ENCODE results near the gene INPP5A.
"Not testable (repeated sequence)": the region's sequence is repeated elsewhere in the genome, so short reads cannot be mapped to it uniquely, and the experiment has no call there.

Gene INPP5A

DNA sequence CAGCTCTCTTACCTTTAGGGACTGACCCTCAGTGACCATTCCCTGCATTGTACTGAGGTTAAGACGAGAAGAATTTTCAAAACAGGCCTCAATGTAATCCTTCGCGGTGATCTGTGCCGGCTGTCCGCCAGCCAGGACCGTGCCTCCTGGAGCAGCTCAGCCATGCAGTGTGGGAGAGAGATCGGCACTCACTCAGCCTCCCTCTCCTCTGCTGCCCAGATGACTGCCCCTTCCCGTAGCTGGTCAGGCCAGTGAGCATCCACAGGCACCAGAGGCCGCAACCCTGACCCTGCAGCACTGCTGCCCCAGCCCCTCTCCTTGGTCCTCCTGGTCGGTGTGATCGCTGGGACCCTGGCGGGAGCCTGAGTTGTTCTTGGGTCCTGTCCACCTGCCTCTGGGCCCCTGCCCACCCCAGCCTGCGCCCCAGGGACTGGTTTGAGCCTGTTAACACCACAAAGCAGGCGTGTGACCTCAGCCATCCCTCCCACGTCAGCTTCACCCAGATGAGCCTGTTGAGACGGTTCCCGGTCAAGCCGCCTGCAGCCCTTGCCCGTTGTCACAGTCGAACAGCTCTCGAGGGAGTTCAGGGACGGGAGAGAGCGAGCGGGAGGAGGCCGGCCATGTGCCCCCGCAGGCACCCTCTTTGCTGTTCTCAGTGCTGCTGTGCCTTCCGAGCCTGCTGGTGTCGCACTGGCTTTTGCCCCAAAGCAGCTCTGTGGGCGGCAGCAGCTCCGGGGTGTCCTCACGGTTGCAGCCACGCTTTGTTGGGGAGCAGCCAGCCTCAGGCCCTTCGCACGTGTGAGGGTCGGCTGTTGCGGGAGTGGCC, 211.2 kb downstream of the INPP5A start:
- DNase-seq: no peak

DNA sequence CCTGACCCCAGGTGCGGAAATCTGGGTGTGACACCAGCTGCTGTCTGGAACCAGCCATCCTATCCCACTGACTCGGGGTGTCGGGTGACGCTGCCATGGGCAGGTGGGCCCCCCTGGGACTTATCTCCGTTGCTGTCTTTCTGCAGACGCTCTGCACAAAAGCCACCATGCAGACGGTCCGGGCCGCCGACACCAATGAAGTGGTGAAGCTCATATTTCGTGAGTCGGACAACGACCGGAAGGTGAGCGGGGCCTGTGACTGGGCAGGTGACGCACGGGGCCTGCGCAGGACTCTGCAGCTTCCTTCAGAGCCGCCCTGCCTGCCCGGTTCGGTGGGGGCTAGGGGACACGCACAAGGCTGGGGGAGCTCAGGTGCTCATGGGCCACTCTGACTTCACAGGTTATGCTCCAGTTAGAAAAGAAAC, 211.8 kb downstream of the INPP5A start:
- DNase-seq: no peak

DNA sequence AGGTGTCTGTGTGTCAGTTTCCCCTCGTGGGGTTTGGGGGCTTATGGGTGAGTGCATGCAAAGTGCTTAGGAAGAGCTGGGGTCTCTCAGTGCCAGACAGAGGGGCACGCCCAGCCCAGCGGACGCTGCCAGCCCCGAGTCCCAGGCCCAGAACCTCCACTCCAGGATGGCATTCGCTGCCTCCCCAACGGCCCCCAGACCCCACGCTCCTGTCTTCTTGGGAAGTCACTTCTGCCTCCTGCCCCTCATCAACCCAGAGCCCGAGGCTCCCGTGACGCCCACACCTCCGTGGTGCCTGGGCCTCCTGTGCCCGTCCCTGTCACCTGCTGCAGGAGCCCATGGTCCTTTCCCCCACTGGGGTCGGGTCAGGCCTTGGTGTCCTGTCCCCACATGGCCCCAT, 213.3 kb downstream of the INPP5A start:
- no peak for DNase-seq

DNA sequence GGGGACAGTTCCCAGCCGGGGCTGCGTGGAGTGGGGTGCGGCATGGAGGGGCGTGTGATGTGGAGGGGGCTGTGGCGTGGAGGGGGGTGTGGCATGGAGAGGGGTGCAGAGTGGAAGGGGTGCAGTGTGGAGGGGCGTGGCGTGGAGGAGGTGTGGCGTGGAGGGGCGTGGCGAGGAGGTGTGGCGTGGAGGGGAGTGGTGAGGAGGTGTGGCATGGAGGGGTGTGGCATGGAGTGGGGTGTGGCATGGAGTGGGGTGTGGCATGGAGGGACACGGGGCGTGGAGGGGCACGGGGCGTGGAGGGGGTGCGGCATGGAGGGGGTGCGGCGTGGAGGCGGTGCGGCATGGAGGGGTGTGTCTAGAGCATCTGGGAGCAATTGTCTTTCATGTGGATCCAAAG, 214.8 kb downstream of the INPP5A start:
- DNase-seq: no peak

DNA sequence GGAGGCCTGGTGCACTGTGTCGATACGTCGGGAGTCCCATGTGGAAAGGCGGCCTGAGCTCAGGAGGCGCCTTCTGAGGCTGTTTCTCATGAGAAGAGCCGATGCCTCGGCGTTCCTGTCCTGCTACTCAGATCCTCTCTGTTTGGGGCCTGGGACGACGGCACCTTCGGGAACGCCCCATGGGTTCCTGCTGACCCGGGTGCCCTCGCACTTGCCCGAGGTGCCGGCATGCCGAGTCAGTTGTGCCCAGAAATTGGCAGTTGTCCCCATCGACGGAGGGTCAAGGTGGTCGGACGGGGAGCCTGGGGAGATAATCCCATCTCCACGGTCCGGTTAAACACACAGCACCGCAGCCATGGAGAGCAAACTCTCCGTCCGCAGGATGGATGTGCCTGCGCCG, 215.4 kb downstream of the INPP5A start:
- no peak for DNase-seq

DNA sequence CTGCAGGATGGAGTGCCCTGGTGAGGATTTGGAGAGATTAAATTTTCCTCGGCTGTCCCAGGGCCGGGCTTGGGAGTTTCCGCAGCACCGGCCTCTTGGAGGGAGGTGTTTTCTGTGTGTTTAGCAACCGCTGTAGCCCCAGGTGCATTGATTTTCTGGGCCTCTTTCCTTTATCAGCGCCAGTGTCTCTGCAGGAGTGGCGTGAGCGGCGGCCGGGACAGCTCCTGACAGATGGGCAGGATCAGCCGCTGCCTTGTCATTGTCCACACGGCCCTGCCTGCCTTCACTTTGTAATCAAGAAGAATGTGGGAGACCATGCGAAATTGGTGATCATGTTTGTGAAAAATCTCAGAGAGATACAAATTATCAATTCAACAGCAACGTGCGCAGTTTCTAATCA, 216.0 kb downstream of the INPP5A start:
- no peak for DNase-seq

DNA sequence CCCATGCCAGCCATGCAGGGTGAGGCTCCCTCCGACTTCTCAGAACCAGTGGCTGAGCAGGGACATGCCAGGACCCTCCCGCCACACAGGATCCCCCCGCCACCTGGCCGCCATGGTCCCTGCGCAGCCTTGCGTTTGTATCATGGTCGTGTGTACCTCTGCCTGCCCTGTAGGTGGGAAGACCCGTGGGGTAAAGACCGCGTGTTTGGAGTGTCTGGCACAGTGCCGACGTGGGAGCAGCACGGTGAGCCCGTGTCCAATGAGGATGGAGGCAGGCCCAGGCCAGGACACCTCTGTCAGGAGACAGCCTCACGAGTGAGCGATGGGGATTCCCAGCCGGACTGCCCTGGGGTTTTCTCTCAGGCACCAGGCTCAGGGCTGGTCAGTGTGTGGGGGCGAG, 216.5 kb downstream of the INPP5A start:
- no peak for DNase-seq

DNA sequence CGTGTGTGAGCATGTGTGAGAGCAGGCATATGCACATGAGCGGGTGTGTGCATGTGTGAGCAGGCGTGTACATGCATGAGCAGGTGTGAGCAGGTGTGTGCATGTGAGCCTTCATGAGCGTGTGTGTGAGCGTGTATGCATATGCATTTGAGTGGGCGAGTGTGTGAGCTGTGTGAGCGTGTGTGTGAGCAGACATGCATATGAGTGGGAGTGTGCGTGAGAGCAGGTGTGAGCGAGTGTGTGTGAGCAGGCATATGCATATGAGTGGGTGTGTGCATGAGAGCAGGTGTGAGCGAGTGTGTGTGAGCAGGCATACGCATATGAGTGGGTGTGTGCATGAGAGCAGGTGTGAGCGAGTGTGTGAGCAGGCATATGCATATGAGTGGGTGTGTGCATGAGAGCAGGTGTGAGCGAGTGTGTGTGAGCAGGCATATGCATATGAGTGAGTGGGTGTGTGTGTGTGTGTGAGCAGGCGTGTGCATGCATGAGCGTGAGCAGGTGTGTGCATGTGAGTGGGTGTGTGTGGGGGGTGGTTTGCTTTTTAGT, 217.7 kb downstream of the INPP5A start:
- no peak for DNase-seq

DNA sequence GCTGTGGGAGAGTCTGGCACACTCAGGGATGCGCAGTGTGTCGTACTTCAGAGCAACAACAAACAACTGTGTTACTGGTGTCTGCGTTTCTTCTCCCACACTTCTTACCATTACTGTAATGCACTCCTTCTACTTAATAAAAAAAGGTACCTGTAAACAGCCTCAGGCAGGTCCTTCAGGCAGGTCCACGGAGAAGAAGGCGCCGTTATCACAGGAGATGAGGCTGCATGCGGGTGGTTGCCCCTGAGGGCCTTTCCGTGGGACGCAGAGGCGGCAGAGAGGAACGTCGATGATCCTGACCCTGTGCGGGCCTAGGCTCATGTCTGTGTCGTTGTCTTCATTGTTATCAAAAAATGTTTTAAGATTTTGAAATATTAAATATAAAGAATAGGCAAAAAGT, 219.0 kb downstream of the INPP5A start:
- no peak for DNase-seq

DNA sequence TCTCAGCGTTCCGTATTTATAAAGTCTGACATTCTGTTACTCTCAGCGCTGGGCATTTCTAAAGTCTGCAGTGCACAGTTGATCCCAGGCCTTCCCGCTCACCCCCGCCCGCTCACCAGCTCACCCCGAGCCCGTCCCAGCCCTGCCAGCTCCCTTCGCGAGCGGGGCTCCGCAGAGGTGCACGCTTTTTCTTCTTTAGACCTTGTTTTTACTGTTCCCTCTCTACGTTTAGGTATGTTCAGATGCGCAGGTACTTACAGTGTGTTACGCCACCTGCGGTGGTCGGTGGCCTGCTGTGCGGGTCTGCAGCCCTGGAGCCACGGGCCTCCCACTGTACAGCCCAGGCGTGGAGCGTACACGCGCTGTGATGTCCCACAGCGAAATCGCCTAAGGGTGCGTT, 219.6 kb downstream of the INPP5A start:
- DNase-seq: no peak

DNA sequence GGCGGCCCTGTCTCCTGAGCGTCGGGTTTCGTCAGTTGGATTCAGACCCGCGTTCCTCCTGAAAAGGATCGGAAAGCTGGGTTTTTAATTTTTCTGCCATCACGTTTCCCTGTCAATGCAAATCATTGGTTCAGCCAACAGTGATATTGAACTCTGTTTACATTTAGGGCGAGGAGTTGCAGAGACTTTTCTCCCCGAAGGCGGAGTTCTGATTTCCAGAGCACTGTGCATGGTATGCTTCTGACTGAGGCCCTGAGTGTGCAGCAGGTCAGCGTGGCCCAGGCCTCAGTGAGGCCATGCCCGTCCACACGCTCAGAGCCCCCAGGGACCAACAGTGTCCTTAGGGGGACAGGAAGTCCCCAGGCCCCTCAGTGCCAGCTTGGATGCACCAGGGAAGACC, 221.3 kb downstream of the INPP5A start:
- DNase-seq: no peak

DNA sequence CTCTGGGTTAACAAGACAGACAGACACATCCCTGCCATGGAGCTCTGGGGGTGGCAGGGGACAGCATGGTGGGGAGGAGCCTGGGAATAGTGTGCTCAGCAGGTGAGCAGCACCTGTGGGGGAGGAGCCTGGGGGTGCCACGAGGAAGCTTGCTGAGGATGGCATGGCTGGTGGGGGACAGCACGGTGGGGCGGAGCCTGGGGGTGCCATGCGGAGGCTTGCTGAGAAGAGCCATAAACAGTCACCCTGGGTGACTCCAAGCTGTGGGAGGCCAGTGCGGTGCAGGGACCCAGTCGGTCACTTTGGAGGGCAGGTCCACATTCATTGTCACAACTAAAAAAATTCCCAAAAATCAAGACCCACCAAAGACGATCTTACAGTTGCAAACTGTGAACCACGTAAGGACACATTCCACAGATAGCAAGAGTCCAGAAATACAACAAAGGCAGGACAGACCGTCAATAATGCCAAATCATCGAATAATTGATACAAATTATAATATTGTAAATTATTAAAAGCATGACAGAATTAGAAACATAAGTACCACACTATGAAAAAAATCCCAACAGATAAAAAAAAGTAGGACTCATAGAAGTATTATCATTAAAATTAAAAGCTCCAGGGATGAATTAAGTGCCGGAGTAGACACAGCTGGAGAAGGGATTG, 223.9 kb downstream of the INPP5A start:
- DNase-seq: no peak

DNA sequence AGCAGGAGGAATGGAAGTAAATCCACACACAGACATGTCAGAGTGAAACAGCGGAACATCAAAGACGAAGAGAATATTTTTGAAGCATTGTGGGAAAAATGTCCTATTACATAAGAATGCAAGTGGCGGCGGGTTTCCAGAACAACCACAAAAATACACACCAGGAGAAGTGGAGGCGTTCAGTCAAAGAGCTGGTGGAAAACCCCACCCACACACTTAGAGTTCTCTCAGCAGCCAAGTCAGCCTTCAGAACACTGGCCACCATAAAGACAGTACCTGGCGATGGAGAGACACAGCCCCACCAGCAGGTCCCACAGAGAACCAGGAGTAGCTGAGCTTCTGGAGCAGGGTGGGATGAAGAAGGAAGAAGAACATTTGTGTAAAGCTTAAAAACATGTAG, 224.7 kb downstream of the INPP5A start:
- no peak for DNase-seq

DNA sequence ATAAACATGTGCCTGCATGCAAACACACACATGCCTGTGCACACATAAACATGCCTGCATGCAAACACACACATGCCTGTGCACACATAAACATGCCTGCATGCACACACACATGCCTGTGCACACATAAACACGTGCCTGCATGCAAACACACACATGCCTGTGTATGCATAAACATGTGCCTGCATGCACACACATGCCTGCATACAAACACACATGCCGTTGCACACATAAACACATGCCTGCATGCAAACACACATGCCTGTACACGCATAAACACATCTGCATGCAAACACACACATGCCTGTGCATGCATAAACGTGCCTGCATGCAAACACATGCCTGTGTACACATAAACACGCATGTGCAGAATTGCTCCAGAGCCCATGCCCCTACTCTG, 226.0 kb downstream of the INPP5A start:
- DNase-seq: no peak

DNA sequence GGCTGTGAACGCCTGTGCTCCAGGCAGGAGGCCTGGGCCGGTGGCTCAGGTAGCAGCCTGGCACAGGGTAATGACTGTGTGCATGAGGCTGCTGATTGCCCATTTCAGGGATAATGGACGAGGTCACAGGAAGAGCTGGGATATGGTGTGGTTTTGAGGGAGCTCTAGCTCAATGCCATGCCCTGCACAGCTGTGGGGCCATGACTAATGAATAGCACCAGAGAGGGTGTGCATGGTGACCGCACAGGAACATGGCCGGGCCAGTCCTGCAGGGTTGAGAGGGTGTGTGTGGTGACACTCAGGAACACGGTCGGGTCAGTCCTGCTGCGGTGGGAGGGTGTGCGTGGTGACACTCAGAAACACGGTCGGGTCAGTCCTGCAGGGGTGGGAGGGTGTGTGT, 226.5 kb downstream of the INPP5A start:
- no peak for DNase-seq

DNA sequence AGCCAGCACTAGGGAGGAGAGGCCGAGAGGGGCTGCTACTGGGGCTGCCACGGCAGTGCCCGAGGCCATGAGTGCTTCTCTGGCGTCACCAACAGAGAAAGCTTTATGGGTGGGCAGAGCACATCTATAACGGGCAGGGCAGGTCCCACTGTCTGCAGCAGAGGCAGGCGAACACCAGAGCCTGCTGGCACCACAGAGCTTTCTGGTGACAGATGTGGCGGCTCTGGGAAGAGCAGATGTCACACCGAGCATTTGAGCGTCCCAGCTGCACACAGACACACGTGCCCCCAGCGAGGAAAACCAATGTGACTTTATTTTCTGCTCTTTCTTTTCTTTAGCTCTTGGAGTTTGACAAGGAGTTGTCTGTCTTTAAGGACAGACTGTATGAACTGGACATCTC, 227.8 kb downstream of the INPP5A start:
- DNase-seq: no peak

DNA sequence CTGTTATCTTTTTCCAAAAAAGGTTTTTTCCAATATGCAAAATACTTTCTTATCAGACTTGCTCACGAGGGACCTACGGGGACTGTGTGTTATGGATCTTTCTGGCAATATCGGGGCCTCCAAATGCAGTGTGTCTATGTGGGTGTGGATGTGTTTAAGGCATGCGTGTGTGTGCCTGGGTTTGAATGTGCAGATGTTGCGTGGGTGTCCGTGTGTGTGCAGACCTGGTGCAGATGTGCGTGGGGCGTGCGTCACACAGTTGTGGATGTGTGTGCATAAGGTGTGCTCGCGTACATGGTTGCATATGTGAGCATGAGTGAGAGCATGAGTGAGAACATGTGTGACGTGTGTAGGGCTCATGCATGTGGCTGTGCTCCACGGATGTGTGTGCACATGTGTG, 228.7 kb downstream of the INPP5A start:
- no peak for DNase-seq

DNA sequence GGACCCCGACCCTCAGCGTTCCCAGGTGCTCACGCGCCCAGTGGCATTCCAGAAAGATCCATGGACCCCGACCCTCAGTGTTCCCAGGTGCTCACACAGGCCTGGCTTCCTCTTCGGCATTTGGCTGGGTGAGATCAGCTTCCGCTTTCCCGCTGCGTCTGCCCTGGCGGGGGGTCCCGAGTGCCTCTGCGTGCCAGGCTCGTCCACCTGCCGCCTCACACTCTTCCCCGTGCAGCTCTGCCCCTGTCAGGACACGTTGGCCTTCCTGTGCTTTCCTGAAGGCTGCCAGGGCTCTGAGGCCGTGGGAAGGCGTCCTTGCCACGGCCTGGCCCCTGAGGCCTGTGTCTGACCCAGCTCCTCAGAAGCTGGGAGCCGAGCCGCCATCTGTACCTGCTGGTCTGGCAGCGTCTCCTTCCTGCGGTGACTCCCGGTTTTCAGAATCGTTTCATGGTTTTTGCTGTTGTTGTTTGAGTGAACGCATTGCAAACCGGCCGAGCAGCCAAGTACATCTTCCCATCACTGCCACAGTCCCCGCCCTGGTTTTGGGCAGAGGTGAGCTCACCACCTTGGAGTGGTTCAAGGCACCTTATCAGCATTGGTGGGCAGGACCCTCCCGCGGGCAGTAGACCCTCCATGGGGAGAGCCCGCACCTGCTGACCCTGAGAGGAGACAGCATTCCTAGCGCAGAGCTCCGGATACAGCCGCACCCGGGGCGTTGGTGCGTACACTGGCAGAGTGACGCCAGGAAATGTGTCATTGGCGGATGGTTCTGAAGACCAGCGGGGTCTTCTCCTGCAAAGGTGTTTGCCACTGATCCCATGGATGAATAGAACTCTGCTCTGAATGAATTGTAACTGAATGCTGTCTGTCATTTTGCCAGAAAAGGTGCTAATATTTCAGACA, 231.0 kb downstream of the INPP5A start:
- no peak for DNase-seq

DNA sequence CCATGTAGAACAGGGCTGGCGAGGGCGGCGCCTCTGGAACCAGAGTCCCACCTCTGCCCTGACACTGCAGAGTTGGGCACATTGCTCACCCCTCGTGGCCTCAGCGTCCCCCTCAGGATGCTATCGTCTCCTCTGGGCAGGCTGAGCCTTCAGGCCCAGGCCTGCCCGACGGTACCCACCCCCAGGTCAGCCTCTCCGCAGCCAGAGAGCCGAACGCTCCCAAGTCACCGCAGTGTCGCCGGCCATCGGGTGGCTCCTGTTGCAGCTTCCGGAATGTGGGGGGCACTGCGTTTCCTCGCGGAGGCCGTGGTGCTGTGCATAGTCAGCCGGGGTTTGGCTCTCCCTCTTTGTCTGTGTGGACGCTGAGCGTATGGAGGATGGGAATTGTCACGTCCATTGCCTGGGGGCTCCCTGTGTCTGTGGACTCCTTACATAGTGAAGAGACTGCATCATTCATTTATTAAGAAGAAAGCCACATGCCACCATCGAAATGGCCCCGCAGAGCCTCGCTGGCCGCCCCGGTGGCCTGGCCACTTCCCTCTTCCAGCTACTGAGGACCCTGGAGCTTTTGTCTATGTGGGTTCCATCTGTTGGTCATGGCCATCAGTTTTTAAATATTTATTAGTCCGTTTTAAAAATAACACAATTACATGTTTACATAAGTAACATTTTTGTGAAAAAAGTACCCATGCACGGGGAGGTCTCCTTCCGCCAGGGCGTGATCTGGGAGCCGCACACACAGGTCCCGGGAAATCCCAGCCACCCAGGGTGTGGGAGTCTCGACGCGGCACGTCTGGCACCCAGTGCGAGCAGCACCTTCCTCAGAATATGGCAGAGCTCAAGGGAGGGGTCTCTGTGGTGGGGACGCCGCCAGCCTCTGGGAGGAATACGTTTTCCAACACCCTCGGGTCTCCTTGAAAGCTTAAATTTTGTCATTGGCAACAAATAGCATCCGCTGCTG, 232.8 kb downstream of the INPP5A start:
- DNase-seq: no peak

DNA sequence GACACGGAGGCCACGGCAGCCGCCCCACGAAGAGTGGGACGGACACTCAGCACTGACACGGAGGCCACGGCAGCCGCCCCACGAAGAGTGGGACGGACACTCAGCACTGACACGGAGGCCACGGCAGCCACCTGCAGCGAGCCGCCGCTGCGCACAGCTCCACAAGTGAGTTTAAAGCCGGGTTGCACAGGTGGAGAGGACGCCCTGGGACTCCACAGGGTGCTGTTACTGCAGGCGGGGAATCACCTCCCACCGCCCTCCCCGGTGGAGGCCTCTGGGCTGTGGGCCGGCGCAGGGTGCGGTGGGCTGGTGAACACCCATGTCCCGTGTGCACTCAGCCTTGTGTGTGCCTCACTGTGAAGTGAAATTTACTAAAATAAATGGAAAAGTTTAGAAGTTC, 235.2 kb downstream of the INPP5A start:
- DNase-seq: not testable (repeated sequence)

DNA sequence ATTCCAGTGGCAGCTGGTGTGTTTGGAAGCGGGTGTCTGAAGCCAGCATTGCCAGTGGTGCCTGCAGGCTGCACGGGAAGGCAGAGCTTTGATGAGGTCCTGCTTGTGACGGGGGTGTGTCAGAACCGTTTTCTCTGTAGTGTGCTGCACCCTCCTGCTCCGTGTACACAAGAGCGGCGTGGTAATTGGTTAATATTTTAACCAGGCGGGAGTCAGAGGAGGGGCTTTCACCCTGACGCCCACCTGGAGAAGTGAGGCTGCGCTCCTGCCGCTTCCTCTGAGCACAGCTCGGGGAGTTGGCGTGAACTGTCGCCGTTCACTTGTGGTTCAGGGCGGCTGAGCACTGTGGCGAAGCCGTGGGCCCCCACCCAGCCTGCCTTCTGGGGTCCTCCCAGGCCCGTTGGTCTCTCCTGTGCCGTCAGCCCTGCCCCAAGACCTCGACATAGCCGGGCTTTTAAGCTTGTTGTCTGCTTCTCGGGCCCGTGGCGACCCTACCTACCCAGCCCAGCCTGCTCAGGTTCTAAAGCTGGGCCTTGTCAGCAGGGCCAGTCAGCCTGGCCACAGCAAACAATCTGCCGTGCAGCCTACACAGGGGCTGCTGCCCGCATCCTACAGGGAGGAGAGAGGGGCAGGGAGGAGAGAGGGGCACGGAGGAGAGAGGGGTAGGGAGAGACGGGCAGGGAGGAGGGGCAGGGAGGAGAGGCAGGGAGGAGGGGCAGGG, 236.8 kb downstream of the INPP5A start:
- no peak for DNase-seq

All from islet precursor cell (in vitro differentiated cells).